HG03378 (cell line): ENCODE results near the gene ABCD3.

ENCODE experiments used
- ATAC-seq: cut with Tn5 transposase; IDR thresholded peaks from one replicate; pipeline ENCODE4 v1.9.1; 2021; ENCODE audit warnings: mild to moderate bottlenecking, moderate library complexity; ENCODE audit not compliant: unreplicated experiment

ABCD3 gene

DNA sequence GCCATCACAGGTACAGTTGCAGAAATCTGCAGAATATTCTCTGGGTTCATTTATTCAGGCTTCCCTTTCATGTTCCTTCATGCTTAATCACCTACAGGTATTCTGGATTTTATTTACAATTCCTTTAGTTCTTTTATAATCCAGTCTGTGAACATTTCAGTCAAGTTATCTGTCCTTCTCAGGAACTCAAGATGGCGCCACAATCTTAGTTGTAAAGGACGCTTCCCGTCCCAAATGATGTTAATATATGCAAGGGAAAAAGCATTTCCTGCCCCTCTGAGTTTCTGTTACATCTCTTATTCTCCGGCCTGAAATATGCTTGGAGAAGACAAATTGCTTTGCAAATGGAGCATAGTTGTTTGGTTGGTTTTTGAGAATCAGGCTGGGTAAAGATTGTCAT lies 104.1 kb downstream of the ABCD3 start:
- ATAC-seq, result no peak

DNA sequence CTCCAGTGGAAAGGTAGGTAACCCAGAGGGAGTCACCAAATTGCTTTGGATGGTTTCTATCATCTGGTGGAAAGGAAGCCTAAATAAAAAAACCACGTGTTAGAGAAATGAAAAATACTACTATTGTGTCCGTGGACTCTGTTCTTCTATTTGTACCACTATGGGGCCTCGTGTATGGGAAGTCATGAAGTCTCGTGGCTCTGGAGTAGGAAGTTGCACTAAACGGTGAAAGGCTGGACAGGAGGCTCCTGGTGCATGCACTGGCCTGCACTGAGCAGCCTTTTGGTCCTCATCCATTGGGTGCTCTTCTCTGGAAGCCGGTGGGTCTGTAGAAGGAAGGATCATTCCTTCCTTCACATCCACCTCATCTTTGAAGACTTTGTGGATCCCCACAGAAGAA lies 106.3 kb downstream of the ABCD3 start:
- ATAC-seq, result no peak

DNA sequence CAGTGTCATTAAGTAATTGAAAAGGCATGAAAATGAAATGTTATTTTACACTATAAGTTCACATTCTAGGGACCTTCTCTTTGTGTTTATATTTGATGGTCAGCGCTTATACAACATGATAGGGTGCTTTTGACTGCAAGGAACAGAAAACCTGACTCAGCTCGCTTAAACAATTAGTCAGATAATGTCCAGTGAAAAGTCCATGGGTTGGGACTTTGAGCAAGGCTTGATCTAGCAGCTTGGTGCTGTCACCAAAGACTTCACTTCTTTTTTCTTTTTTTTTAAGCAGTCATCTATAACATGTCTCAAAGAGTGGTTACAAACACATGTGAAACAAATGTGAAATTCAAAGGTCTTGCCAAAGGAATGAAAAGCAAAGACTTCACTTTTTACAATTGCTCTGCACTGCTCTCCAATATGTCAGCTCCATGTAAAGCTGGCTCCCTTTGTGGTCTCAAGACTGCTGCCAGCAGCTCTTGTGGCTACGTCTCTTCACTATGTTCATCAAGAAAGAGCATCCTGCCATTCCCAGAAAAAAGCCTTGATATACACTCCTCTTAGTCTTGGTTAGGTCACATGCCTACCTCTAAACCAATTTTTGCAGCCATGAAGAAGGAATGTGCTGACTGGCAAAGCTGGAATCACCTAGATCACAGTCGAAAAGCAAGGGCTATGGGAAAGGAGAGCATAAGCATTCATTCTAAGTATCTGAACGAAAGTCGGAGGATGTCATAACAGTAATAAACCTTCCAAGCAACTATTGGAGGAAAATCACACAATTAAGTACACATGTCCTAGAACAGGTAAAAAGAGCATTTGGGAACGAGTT lies 108.2 kb downstream of the ABCD3 start:
- ATAC-seq, result no peak

DNA sequence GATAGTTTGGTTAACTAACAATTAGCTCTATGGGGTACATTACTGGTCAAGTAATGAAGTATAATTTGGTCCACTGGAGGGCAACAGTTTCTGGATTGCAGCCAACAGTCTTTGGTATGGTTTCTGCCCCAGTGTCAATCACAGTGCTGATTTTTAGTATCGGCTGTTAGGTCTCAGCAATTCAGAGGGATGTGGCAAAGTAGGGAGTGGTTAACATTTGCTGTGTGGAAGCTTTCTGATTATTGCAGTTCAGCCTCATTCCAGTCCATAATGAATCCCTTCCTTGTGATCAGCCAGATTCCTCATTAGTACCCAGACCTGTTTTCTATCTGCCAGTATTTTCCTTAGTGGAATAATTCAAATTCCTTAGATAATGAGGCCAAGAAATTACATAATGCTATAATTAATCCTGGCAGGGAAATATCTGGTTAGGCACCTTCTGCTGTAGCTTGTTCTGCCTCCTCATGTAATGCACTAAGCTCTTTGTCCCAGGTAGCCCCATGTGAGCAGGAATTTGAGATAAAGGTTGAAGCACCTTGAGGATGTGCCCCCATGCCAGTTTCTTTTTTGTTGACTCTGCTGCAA lies 109.3 kb downstream of the ABCD3 start:
- no peak for ATAC-seq

DNA sequence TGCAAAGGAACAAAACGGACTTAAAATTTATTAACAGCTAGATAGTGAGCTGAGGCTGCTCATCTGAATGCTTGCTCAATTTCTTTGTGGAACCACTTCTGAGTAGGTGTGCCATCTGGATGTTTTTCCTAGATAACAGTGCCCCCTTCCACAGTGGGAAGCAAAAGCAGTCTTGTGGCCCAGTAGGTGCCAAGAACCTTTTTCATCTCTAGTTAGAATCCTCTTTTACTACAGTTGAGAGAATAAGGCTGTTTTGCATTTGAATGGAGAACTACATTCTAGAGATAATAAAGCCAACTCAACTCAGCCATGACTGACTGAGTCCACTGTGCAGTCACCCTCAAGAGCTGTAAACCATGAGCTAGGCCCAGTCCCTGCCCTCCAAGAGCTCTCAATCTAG lies 110.1 kb downstream of the ABCD3 start:
- ATAC-seq, result no peak

DNA sequence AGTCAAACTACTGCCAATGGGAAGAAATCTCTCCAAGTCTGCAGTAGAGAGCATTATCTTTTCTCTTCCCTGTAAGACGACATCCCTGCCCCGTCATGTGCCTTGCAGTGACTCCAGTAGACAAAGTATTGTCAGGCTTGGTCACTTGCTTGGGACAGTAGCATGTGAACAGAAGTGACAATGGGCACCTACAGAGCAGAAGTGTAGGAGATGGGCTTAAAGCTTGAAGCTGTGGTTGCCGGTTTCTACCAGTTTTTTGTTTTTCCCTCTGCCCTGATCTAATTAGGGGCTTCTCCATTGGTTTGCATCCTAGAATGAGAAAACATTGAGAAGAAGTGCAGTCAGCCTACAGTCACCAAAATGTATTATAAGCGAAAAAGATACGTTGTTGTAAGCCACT lies 110.6 kb downstream of the ABCD3 start:
- ATAC-seq, result no peak

DNA sequence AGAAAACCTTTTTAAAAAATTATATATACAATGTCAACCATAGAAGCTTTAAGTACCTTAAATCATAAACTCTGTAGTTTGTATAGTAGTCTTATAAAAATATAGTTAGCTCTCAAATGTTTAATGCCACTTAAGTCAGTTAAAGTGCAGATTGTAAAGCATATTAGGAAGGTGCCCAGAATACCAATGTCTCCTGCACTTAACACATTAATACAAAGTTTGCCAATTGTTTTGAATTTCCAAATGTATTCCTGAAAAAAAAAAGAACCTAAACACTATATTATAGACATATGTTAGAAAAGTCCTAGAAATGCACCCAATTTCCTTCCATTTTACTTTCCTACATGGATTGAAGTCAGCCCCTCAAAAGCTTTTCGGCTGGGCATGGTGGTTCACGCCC lies 111.2 kb downstream of the ABCD3 start:
- no peak for ATAC-seq

DNA sequence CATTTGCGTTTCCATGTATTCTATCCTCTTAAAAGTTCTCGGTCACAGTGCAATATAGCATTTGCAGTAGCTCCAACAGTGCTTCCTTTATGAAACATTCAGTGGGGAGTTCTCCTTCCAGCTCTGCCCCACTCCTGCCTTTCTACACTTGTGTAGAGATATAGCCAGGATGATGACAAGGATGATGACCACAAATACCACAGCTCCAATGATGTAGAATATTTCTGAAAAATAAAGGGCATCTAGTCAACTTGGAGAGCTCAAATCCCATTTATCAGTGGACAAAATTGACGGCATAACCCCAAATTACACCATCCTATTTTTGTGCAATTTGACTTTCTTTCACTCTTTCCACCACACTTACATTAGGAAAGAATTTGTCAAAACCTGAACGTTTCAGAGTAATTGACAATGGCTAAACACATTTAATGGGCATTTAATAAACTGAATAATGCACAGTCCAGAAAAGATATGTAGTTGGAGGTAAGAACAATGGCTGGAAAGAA lies 112.2 kb downstream of the ABCD3 start:
- ATAC-seq, result no peak

DNA sequence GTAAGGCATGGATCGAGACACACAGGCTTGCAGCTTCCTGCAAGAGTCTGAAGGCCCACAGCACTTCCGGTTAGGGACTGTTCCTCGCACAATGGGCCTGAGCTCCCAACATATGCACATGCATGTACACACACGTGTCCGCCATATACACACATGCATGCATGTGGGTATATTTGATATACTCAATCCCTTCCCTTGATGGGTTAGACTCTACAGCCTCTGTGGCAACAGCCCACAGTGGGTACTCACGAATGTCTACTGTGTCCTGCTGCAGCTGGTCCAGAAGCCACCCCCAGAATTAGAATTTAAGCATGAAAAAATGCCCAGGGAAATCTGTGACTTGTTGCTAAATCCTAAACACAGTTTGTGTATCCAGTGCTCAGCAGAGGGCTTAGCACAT lies 113.5 kb downstream of the ABCD3 start:
- no peak for ATAC-seq

DNA sequence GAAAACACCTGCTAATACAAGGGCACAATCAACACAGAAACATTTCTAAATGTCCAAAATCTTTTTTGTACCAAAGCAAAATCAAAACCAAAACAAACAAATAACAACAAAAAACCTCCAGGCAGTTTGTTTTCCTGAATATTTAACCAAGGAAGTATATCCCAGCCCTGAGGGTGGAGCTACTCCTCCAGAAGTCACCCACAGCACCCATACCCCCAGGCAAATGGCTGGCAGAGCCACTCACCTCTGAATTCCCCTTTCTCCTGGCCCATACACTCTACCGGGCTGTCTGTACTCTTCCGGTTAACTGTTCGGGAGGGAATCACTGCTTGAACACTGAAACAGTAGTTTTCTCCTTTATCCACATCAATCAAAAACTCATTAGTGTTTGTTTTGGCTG lies 113.9 kb downstream of the ABCD3 start:
- no peak for ATAC-seq

DNA sequence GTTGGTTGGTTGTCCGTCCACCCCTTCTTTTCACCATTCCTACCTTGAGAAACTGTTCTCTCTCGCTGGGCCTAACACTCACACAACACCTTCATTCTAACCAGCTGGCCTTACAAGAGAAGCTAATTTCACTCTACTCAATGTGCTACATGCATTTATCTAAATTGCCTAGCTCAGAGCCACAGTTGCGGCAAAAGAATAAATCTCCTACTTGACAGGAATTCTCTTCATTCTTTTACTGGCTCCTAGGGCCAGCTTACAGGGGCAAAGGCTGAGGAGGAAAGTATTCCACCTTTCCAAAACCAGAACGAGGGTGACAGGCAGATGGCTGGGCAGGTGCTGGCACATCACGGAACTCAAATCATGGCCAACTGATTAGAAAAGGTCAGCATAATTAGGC lies 116.9 kb downstream of the ABCD3 start:
- no peak for ATAC-seq

DNA sequence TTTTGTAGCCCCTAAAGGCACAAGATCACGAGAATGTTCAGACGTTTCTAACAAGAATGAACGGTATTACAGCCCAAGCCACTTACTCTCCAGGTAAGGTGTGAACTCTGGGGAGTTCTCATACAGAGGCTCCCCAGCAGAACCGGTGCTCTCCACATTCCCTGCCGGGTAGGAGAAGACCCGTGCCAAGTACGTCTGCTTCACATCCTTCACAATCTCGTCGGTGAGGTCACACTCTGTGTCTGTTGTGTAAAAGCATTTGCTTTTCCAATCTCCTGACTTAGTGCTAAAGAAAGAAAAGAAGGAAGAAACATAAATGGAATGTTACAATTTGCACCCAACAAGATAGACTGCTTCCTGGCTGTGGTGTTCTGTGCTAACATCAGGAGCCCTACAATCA lies 117.7 kb downstream of the ABCD3 start:
- no peak for ATAC-seq

DNA sequence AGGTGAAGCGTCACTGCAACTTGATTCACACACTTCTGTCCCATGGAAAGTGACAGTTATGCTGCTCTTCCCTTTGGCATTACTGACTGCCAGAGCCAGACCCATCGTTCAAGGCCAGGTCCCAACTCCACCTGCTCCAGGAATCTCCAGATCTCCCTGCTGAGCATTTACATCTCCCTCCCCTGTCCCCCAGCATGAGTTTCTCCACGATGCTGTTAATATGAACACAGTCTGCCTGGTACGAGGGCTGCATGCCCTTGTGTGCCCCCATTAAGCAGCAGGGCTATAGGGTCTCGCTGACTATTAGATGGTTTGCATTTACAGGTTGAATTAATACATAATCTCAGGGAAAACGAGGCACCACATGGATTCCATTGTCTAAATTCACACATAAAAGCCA lies 119.1 kb downstream of the ABCD3 start:
- no peak for ATAC-seq

DNA sequence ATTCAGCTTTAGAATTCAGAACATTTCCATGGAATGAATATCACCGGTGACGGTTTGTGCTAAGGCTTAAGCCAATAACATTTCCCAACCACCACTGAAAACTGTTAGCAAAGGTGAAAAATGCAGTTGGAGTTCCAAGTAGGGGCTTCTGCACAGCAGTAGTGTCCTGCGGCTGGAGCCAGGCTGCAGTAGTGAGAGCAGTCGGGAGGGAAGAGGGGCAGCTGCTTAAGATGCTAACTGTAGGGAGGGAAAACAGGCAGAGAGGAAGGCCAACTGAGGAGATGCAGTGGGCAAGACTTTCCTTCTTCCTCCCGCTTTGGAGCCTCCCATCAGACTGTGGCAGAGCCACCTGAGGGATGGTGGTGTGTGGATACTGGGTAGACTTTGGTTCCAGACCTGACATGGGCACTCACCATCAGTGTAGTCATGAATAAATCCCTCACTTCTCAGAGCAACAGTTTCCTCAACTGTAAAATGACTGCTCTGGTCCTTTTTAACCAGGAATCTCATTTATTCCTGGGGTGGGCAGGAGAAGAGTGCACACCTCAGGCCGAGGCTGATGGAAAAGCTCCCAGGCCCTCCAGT lies 120.1 kb downstream of the ABCD3 start:
- ATAC-seq, result no peak

DNA sequence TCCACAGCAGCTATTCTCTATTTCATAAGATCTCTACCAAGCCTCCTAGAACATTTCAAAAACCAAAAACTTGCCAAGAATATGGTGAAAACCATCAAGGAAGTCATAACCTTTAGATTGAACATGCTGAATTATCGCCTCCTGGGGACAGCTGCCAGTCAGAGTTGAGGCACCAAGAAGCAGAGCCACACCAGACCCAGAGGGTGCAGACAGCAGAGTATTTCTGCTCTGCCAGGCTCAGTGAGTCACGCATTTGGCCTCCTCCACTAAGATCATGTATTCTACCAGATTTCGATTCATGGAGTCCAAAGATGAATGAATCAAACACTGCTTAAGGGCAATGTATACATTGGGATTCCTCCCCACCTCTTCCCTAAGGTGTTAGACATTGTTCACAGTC lies 121.3 kb downstream of the ABCD3 start:
- ATAC-seq, result no peak

DNA sequence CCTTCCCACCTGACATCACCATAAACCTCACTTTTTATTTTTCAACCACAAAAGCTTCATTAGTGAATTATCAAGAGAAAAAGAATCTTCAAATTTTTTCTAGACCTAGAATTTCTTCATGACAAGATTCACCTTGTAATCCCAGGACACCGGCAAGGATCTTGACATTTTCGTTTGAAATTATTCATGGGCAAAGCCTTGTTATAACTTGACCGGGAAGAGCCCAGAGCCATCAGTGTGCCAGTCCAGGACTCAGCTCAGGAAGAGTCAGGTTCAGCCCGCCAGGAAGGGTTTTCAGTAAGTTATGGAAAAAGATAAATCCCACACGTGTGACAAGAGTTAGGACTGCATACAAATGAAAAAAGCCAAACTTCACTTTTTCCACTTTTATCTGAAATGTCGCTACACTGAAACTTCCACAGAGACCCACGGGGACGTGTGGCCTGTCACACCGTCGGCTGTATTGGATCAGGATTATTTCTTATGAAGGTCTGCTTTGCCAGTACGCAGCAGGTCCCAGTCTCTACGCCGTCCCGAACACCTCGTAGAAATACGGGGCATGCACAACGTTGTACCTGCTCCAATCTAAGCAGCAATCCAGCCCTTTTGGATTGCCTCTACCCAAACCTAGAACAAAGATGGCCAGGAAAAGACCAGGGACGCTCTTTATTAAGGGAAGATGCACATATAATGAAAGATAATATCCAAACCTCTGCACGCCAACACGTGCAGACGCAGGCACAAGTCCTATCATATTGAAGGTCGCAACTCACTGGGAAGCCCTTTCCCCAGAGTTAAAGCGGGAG lies 122.5 kb downstream of the ABCD3 start:
- ATAC-seq, result no peak

DNA sequence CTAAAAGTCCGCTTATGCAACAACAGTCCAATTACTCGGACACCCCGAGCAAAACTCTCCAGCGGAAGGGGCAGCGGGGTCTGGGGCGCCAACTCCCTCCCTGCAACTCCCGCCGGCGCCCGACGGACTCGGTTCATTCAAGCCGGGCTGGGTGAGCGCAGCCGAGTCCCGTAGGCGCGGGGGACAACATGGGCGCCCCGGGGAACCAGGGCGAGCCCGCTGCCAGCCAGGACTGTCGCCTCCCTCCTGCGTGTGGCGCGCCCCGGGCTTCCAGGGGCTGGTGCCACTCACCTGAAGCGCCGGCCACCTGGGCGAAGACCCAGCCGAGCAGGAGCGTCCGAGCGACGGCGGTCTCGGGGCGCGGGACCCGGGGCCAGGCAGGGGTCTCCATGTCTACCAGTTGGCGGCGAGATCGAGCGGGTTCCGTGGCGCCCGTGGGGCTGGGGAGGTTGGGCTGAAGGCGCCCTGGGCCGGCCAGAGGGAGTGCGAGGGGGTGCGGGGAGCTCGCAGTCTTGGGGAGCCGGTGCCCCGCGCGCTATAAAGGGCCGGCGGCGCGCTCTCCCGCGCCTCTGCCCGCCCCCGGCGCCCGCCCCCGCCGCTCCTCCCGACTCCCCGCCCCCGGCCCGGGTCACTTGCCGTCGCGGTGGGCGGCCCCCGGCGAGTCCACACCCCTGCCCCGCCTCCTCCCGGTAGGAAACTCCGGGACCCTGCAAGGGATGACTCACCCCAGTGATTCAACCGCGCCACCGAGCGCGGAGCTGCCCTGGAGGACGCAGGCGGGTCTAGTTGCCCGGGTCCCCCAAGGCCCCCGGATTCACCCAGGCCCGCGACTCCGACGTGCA lies 123.3 kb downstream of the ABCD3 start, which contains the start of gene F3:
Gene F3 (minus strand): TSS at position 514 of the 842 bp plus-strand sequence. CDS start 123 bp downstream, at position 391.
- ATAC-seq, result peak; percentile 61

DNA sequence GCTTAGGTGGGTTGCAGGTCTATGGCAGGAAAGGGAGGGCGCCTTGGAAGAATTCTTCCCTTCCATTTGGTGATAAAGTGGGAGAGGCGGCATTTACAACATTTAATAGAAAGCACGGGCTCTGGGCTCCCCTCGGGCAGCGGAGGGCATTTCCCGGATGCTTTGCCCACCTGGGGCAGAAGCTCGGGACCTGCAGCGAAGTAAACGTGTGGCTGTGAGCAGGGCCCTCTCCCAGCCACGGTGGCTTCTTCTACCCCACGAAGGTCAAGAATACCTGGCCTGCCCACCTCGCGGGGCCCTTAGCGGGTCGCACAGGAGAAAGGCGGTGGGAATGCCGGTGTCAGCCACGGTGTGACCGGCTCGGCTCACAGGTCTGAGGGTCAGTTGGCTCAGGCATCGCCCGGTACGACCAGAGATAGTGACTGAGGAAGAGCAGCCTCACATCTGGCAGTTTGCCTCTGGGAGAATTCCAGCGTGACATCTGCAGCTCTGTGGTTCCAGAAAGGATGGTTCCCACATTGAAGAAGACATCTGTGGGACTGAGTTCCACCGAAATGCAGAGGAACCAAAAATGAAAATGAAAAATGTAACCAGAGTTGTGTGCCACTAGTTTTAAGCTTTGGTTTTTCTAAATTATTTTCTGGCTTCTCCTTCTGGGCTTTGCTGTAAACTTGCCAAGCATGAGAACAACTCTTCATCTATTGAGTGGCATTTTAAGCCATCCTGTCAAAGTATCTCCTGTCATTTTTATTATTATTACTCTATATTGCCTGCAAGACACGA lies 124.1 kb downstream of the ABCD3 start:
- peak; percentile 16 for ATAC-seq

DNA sequence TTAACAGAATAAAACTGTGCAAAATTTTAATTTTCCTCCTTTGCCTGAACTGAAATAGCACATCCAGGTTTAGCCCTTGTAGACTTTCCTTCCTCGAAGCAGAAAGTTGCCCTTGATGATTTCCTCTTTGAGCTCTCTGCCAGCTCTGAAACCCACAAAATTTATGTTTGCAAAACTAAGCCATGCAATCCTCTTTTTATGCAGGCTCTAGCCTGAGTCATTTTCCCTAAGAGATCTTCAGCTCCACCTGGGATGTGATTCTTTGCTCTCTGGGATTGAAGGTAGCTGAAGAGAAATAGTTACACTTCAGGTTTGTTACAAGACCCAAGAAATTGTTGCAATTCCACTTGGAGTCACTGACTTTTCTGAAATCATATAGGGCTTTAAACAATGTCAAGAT lies 124.8 kb downstream of the ABCD3 start:
- ATAC-seq, result no peak
